ENCODE data around the gene SUMF1. TPM values are rescaled to one million over a fixed set of nuclear protein-coding genes. Genes with fewer than 3 reads are reported as not detected.

Gene SUMF1
- total and polyA plus RNA-seq, 8 donors: 7.1 to 25.8 (median 12.6) TPM

- Histone ChIP-seq H3K27ac (no peak overlapping the region), H3K36me3 (no peaks in the 10 kb centered on the region), H3K27me3 (no peaks in the 10 kb centered on the region), H3K4me1 (no peaks in the 10 kb centered on the region), H3K4me3 (no peak overlapping the region), H3K9me3 (no peaks in the 10 kb centered on the region)
- no peak for ATAC-seq
- TF ChIP-seq CTCF (IDR thresholded peaks at IDR 0.05): no peak
- no peak for DNase-seq
- no peak for FAIRE-seq
- intact Hi-C loops (cut with DNase I): no loop called here
- 85 to 96% methylated on average over 1 of the region's 1 CpG for WGBS, 2 donors
Observed at GRCh38 chr3:4326868-4327267, 140.2 kb downstream of the SUMF1 start.

- H3K27me3 ChIP-seq: no peaks in the 10 kb centered on the region
- no peaks in the 10 kb centered on the region for H3K36me3 ChIP-seq
- no peak for DNase-seq
- 76 to 83% methylated on average over 3 of the region's 3 CpGs for WGBS, 2 donors
- no peak for TF ChIP-seq CTCF (IDR thresholded peaks at IDR 0.05)
- H3K27ac ChIP-seq: no peak overlapping the region
- no peaks in the 10 kb centered on the region for H3K4me1 ChIP-seq
- ATAC-seq: no peak
- no peaks in the 10 kb centered on the region for H3K9me3 ChIP-seq
- intact Hi-C loops (cut with DNase I): no loop called here
- no peak overlapping the region for H3K4me3 ChIP-seq
- no peak for FAIRE-seq
Observed at GRCh38 chr3:4323246-4324027, 143.6 kb downstream of the SUMF1 start.

- no peaks in the 10 kb centered on the region for H3K9me3 ChIP-seq
- H3K4me1 ChIP-seq: no peaks in the 10 kb centered on the region
- ATAC-seq: peak in 1 of 4 donors; percentile 12
- no peak overlapping the region for H3K4me3 ChIP-seq
- H3K27ac ChIP-seq: no peak overlapping the region
- FAIRE-seq: no peak
- 93 to 94% methylated on average over 1 of the region's 1 CpG for WGBS, 2 donors
- H3K36me3 ChIP-seq: no peaks in the 10 kb centered on the region
- intact Hi-C loops (cut with DNase I): no loop called here
- H3K27me3 ChIP-seq: no peaks in the 10 kb centered on the region
- TF ChIP-seq CTCF (IDR thresholded peaks at IDR 0.05): no peak
- no peak for DNase-seq
Observed at GRCh38 chr3:4322635-4323034, 144.4 kb downstream of the SUMF1 start.

GRCh38 chr3:4321732-4322131 is 145.3 kb downstream of the SUMF1 start:
- Histone ChIP-seq H3K36me3 (no peaks in the 10 kb centered on the region), H3K27me3 (no peaks in the 10 kb centered on the region), H3K4me3 (no peak overlapping the region), H3K9me3 (no peaks in the 10 kb centered on the region), H3K27ac (no peak overlapping the region), H3K4me1 (no peaks in the 10 kb centered on the region)
- WGBS, 2 donors: 78 to 93% methylated on average over 1 of the region's 1 CpG
- intact Hi-C loops (cut with DNase I): no loop called here
- DNase-seq: no peak
- ATAC-seq: no peak
- TF ChIP-seq CTCF (IDR thresholded peaks at IDR 0.05): no peak
- no peak for FAIRE-seq

- H3K27me3 ChIP-seq: no peaks in the 10 kb centered on the region
- no peak for FAIRE-seq
- no peaks in the 10 kb centered on the region for H3K9me3 ChIP-seq
- no peak for ATAC-seq
- intact Hi-C loops (cut with DNase I): no loop called here
- no peak for DNase-seq
- no peak for TF ChIP-seq CTCF (IDR thresholded peaks at IDR 0.05)
- H3K36me3 ChIP-seq: no peaks in the 10 kb centered on the region
- no peaks in the 10 kb centered on the region for H3K4me1 ChIP-seq
- H3K27ac ChIP-seq: no peak overlapping the region
- no peak overlapping the region for H3K4me3 ChIP-seq
Observed at GRCh38 chr3:4320096-4320911, 146.8 kb downstream of the SUMF1 start.
